Measurements from ENCODE around the gene DRAM2. TPM values are rescaled to one million over a fixed set of nuclear protein-coding genes. Genes with fewer than 3 reads are reported as not detected.

DRAM2 gene
- total RNA-seq, 1 experiment from 2014 or later = 26.4 TPM

DNA sequence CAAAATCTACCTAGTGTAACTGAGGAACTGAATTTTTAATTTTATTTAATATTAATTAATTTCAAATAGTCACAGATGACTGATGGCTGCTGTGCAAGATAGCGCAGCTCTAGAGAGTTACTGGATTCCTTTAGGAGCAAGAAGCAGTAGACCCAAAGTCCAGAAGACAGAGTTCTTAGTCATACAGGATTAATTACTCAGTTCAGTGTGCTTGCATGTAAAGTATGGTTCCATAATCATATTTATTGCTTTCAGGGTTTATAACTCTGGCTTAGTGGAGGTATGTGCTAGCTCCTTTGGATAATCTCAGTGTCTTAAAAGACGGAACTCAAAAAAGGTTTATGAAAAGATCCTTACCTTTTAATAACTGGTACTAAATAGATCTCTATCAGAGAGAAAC, 17.5 kb upstream of the DRAM2 start:
- ATAC-seq = no peak
- ChIA-PET RAD21 (ENCODE audit: low non-redundant PET in 1 of 2, low total read pairs in 2 of 2, uncharacterized antibody in 2 of 2, unreplicated experiment in 2 of 2) (no interaction called here), CTCF (no interaction called here), POLR2A (no interaction called here)
- no peaks in the 10 kb centered on the region for H3K9me3 ChIP-seq (ENCODE audit: control insufficient read depth in 1 of 2, insufficient read depth in 1 of 2, low read depth in 1 of 2, low read length in 2 of 2)
- H3K27me3 ChIP-seq (ENCODE audit: insufficient read depth, low read length) = no peaks in the 10 kb centered on the region
- peaks cover 10 to 15% of the 10 kb centered on the region in 2 experiments; a peak in 3 of 4 replicates for H3K36me3 ChIP-seq (ENCODE audit: control insufficient read depth in 1 of 2, insufficient read depth in 2 of 2, low read length in 2 of 2)
- no peaks in the 10 kb centered on the region for H3K9me2 ChIP-seq (ENCODE audit: insufficient read depth)
- BruUV-seq (replicated peaks) = no TSS peak
- H3K79me2 ChIP-seq (ENCODE audit: insufficient read depth, low read length) = peaks cover 74% of the 10 kb centered on the region
- no peaks in the 10 kb centered on the region for H3K4me1 ChIP-seq (ENCODE audit: control insufficient read depth in 1 of 2, insufficient read depth in 2 of 2, low read length in 2 of 2)
- TF ChIP-seq EGR1 (IDR thresholded peaks at IDR 0.05; ENCODE audit: low read depth) (no peak), SIN3A (IDR thresholded peaks at IDR 0.05; ENCODE audit: low read depth) (no peak), SP1 (IDR thresholded peaks at IDR 0.05; ENCODE audit: low read depth) (no peak), CBX3 (IDR thresholded peaks at IDR 0.05; ENCODE audit: low read depth) (no peak), JUND (IDR thresholded peaks at IDR 0.05) (no peak), EZH2phosphoT487 (IDR thresholded peaks at IDR 0.05; ENCODE audit: borderline replicate concordance) (no peak)
- TF ChIP-seq, protein P1, sequence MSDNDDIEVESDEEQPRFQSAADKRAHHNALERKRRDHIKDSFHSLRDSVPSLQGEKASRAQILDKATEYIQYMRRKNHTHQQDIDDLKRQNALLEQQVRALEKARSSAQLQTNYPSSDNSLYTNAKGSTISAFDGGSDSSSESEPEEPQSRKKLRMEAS (IDR thresholded peaks at IDR 0.05) = no peak
- no peak for DNase-seq (ENCODE audit: low read depth, low spot score)
- no peak overlapping the region for H3K4me2 ChIP-seq (ENCODE audit: low read length)
- intact Hi-C loops (cut with micrococcal nuclease) = no loop called here
- H4K20me1 ChIP-seq (ENCODE audit: insufficient read depth) = no peaks in the 10 kb centered on the region; the same call in 1 of the 2 replicates
- no peak overlapping the region for H3K27ac ChIP-seq (ENCODE audit: low read depth, low read length)
- no peak overlapping the region for H3K4me3 ChIP-seq (replicated peaks in 1 of 2; ENCODE audit: low read depth in 1 of 2, low read length in 2 of 2)
- H2AFZ ChIP-seq (ENCODE audit: low read depth, low read length, poor library complexity, severe bottlenecking) = no peak overlapping the region
- no peak overlapping the region for H3K9ac ChIP-seq (ENCODE audit: low read length)

DNA sequence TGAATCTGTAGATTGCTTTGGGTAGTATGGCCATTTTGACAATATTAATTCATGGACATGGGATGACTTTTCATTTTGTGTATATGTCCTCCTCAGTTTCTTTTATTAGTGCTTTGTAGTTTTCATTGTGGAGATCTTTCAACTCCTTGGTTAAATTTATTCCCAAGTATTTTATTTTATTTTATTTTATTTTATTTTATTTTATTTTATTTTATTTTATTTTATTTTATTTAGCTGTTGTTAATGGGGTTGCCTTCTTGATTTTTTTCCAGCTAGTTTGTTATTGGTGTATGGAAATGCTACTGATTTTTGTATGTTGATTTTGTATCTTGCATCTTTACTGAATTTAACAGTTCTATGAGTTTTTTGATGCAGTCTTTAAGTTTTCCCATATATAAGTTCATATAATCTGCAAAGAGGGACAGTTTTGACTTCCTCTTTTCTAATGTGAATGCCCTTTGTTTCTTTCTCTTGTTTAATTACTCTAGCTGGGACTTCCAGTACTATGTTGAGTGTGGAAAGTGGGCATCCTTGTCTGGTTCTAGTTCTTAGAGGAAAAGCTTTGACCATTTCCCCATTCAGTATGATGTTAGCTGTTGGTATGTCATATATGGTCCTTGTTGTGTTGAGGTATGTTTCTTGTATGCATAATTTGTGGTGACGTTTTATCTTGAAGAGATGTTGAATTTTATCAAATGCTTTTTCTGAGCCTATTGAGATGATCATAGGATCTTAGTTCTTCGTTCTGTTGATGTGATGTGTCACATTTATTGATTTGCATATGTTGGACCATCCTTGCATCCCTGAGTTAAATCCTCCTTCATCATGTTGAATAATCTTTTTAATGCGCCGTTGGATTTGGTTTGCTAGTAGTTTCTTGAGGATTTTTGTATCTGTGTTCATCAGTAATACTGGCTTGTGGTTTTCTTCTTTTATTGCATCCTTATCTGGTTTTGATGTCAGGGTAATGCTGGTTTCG, 14.4 kb upstream of the DRAM2 start:
- TF ChIP-seq EZH2 (IDR thresholded peaks at IDR 0.05) = no peak
- no peak for TF ChIP-seq TCF7L2 (IDR thresholded peaks at IDR 0.05; ENCODE audit: borderline replicate concordance, extremely low read depth, insufficient read depth, insufficient read length)
- TF ChIP-seq, protein P1 (IDR thresholded peaks at IDR 0.05) = no peak
- TF ChIP-seq ELF1 (IDR thresholded peaks at IDR 0.05; ENCODE audit: borderline replicate concordance, low read depth) = no peak
- no peak for TF ChIP-seq FOSL1 (IDR thresholded peaks at IDR 0.05; ENCODE audit: low read depth)
- no peak for TF ChIP-seq SRF (IDR thresholded peaks at IDR 0.05; ENCODE audit: low read depth)
- TF ChIP-seq POLR2A (IDR thresholded peaks at IDR 0.05; ENCODE audit: borderline replicate concordance, extremely low read depth, insufficient read depth, insufficient read length) = no peak
- TF ChIP-seq, protein P2, sequence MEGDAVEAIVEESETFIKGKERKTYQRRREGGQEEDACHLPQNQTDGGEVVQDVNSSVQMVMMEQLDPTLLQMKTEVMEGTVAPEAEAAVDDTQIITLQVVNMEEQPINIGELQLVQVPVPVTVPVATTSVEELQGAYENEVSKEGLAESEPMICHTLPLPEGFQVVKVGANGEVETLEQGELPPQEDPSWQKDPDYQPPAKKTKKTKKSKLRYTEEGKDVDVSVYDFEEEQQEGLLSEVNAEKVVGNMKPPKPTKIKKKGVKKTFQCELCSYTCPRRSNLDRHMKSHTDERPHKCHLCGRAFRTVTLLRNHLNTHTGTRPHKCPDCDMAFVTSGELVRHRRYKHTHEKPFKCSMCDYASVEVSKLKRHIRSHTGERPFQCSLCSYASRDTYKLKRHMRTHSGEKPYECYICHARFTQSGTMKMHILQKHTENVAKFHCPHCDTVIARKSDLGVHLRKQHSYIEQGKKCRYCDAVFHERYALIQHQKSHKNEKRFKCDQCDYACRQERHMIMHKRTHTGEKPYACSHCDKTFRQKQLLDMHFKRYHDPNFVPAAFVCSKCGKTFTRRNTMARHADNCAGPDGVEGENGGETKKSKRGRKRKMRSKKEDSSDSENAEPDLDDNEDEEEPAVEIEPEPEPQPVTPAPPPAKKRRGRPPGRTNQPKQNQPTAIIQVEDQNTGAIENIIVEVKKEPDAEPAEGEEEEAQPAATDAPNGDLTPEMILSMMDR (IDR thresholded peaks at IDR 0.05 in 2 of 3, conservative IDR thresholded peaks at IDR 0.05 in 1 of 3; ENCODE audit: borderline replicate concordance in 1 of 3, insufficient read depth in 1 of 3, low read depth in 2 of 3, low read length in 2 of 3) = no peak
- no peak overlapping the region for H3K27ac ChIP-seq (ENCODE audit: low read depth, low read length)
- H3K4me2 ChIP-seq (ENCODE audit: low read length) = no peak overlapping the region
- intact Hi-C loops (cut with micrococcal nuclease) = no loop called here
- H3K4me1 ChIP-seq (ENCODE audit: control insufficient read depth in 1 of 2, insufficient read depth in 2 of 2, low read length in 2 of 2) = no peaks in the 10 kb centered on the region
- ChIA-PET RAD21 (ENCODE audit: low non-redundant PET in 1 of 2, low total read pairs in 2 of 2, uncharacterized antibody in 2 of 2, unreplicated experiment in 2 of 2) (no interaction called here), POLR2A (no interaction called here), CTCF (no interaction called here)
- peaks cover 12 to 20% of the 10 kb centered on the region in 2 experiments; a peak in 3 of 4 replicates for H3K36me3 ChIP-seq (ENCODE audit: control insufficient read depth in 1 of 2, insufficient read depth in 2 of 2, low read length in 2 of 2)
- H3K4me3 ChIP-seq (replicated peaks in 1 of 2; ENCODE audit: low read depth in 1 of 2, low read length in 2 of 2) = no peak overlapping the region
- no peak overlapping the region for H3K9ac ChIP-seq (ENCODE audit: low read length)
- no peak overlapping the region for H2AFZ ChIP-seq (ENCODE audit: low read depth, low read length, poor library complexity, severe bottlenecking)
- no peaks in the 10 kb centered on the region for H3K9me3 ChIP-seq (ENCODE audit: control insufficient read depth in 1 of 2, insufficient read depth in 1 of 2, low read depth in 1 of 2, low read length in 2 of 2)
- DNase-seq (ENCODE audit: low read depth, low spot score) = no peak
- no peak for ATAC-seq
- H3K27me3 ChIP-seq (ENCODE audit: insufficient read depth, low read length) = no peaks in the 10 kb centered on the region
- no peaks in the 10 kb centered on the region for H3K9me2 ChIP-seq (ENCODE audit: insufficient read depth)
- H3K79me2 ChIP-seq (ENCODE audit: insufficient read depth, low read length) = peaks cover 87% of the 10 kb centered on the region
- no TSS peak for BruUV-seq (replicated peaks)
- H4K20me1 ChIP-seq (ENCODE audit: insufficient read depth) = no peaks in the 10 kb centered on the region; the same call in 1 of the 2 replicates
